Activated naive CD8-positive, alpha-beta T cell treated with anti-CD3 and anti-CD28 coated beads for 36 hours (primary cell): ENCODE results near the gene GRIN1. TPM values are rescaled to one million over a fixed set of nuclear protein-coding genes. Genes with fewer than 3 reads are reported as not detected.

Source experiments
- DNase-seq: peaks from one replicate; pipeline ENCODE4 v3.0.0; 2021
- H3K27ac Mint-ChIP-seq: one replicate; pipeline ENCODE4 v1.8.0; 2022; ENCODE audit warnings: mild to moderate bottlenecking, moderate library complexity, mixed read lengths
- H3K27me3 Mint-ChIP-seq: one replicate; pipeline ENCODE4 v1.8.0; 2022; ENCODE audit warnings: mild to moderate bottlenecking, mixed read lengths
- H3K36me3 Mint-ChIP-seq: one replicate; pipeline ENCODE4 v1.8.0; 2021; ENCODE audit warnings: mild to moderate bottlenecking, mixed read lengths
- H3K4me1 Mint-ChIP-seq: one replicate; pipeline ENCODE4 v1.8.0; 2021; ENCODE audit warnings: mixed read lengths
- H3K4me3 Mint-ChIP-seq: one replicate; pipeline ENCODE4 v1.8.0; 2022; ENCODE audit warnings: mild to moderate bottlenecking, moderate library complexity, mixed read lengths
- H3K9me3 Mint-ChIP-seq: one replicate; pipeline ENCODE4 v1.8.0; 2022; ENCODE audit warnings: mixed read lengths
- total RNA-seq, 2 experiments: library from RNA; stranded (reverse); gene quantifications; one replicate each; pipeline ENCODE4 v1.2.3, GENCODE V29; 2021

GRIN1 gene
- total RNA-seq, 2 experiments from 2014 or later: not detected

DNA sequence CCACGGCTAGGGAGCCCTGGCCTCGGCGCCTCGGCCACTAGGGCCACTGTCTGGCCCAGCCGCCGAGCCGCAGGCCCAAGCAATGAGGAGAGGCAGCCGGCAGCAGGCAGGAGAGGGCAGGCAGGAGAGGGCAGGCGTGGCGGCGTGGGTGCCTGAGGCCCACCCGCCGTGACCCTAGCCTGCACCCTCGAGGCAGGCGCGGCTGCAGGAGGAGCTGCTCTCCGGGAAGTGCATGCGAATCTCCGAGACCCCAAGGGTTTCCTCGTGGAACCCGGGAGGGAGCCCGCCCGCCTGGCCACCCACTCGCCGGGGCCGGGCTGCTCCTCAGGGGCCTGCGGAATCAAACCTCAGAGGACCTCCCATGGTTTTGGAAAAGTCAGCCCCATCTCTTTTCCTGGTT lies 9.3 kb downstream of the GRIN1 start:
- Mint-ChIP-seq H3K4me1 (no peaks in the 10 kb centered on the region), H3K27ac (no peak overlapping the region), H3K36me3 (no peaks in the 10 kb centered on the region), H3K9me3 (no peaks in the 10 kb centered on the region), H3K4me3 (no peak overlapping the region), H3K27me3 (peaks cover 25% of the 10 kb centered on the region)
- DNase-seq: no peak

DNA sequence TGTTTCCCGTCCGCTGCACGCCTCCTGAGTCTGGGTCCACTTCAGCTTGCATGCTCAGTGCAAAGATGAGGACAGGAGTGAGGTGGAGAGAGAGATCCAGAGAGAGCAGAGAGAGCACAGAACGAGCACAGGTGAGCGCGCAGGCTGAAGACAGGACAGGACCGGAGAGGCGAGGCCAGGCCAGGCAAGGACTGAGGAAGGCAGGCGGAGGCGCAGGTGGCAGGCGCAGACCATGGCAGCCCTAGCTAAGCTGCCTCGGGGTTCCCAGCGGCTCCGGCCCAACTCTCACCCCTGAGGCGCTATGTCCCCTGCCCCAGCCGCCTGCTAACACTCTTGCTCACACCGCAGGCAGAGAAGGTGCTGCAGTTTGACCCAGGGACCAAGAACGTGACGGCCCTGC lies 9.7 kb downstream of the GRIN1 start:
- Mint-ChIP-seq H3K36me3 (no peaks in the 10 kb centered on the region), H3K27me3 (peaks cover 21% of the 10 kb centered on the region), H3K9me3 (no peaks in the 10 kb centered on the region), H3K4me3 (no peak overlapping the region), H3K27ac (no peak overlapping the region), H3K4me1 (no peaks in the 10 kb centered on the region)
- no peak for DNase-seq

DNA sequence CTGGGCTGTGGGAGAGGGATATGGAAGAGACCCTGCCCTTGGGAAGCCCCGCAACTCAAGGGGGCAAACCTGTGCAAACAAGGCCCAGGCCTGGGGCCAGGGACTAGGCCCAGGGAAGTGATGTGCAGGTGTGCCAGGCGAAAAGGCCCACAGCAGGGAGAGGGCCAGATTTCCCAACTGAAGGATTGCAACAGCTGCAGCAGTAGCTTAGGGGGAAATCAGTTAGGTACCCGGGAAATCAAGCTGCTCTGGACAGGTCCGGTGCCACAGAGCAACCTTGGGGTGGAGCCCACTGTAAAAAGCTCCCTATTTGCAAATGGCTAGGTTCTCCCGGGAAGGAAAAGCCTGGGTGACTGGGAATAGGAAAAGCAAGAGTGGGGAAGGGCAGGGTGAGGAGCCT lies 10.4 kb downstream of the GRIN1 start:
- no peaks in the 10 kb centered on the region for H3K4me1 Mint-ChIP-seq
- H3K36me3 Mint-ChIP-seq: no peaks in the 10 kb centered on the region
- H3K4me3 Mint-ChIP-seq: no peak overlapping the region
- DNase-seq: no peak
- H3K27me3 Mint-ChIP-seq: peaks cover 14% of the 10 kb centered on the region
- H3K27ac Mint-ChIP-seq: no peak overlapping the region
- no peaks in the 10 kb centered on the region for H3K9me3 Mint-ChIP-seq

DNA sequence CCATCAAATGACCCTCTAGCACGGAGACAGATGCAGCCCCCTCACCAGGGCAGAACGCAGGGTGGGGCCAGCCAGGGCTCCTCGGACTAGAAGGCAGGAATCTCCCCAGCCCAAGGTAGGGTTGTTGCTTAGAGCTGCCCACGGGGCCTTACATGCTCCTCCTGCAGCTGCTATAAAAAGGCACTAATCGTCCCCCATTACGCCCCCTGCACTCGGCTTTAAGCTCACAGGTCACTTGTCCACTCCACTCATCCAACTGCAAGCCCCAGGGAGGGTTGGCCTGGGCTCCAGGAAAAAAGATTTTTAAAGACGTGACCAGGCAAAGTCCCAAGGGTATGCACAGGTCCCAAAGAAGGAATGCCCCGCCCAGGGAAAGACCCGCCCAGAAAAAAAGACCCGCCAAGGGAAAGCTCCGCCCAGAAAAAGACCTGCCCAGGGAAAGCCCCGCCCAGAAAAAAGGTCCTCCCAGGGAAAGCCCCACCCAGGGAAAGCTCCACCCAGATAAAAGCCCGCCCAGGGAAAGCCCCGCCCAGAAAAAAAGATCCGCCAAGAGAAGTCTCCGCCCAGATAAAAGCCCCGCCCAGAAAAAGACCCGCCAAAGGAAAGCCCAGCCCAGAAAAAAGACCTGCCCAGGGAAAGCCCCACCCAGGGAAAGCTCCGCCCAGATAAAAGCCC lies 11.1 kb downstream of the GRIN1 start:
- Mint-ChIP-seq H3K9me3 (no peaks in the 10 kb centered on the region), H3K27me3 (peaks cover 12% of the 10 kb centered on the region), H3K4me1 (no peaks in the 10 kb centered on the region), H3K27ac (no peak overlapping the region), H3K36me3 (no peaks in the 10 kb centered on the region), H3K4me3 (no peak overlapping the region)
- DNase-seq: no peak

DNA sequence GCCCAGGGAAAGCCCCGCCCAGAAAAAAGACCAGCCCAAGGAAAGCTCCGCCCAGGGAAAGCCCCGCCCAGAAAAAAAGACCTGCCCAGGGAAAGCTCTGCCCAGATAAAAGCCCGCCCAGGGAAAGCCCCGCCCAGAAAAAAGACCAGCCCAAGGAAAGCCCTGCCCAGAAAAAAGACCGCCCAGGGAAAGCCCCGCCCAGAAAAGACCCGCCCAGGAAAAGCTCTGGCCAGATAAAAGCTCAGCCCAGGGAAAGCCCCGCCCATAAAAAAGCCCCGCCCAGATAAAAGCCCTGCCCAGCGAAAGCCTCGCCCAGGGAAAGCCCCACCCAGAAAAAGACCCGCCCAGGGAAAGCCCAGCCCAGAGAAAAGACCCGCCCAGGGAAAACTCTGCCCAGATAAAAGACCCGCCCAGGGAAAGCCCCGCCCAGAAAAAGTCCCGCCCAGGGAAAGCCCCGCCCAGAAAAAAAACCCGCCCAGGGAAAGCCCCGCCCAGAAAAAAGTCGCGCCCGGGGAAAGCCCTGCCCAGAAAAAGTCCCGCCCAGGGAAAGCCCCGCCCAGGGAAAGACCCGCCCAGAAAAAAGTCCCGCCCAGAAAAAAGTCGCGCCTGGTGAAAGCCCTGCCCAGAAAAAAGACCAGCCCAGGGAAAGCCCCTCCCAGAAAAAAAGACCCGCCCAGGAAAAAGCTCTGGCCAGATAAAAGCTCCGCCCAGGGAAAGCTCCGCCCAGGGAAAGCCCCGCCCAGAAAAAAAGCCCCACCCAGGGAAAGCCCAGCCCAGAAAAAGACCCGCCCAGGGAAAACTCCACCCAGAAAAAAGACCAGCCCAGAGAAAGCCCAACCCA lies 11.9 kb downstream of the GRIN1 start:
- no peaks in the 10 kb centered on the region for H3K9me3 Mint-ChIP-seq
- H3K4me1 Mint-ChIP-seq: no peaks in the 10 kb centered on the region
- H3K36me3 Mint-ChIP-seq: no peaks in the 10 kb centered on the region
- DNase-seq: peak; percentile 70
- H3K27ac Mint-ChIP-seq: peak overlapping the region; percentile 70
- H3K27me3 Mint-ChIP-seq: peaks cover 17% of the 10 kb centered on the region
- H3K4me3 Mint-ChIP-seq: no peak overlapping the region

DNA sequence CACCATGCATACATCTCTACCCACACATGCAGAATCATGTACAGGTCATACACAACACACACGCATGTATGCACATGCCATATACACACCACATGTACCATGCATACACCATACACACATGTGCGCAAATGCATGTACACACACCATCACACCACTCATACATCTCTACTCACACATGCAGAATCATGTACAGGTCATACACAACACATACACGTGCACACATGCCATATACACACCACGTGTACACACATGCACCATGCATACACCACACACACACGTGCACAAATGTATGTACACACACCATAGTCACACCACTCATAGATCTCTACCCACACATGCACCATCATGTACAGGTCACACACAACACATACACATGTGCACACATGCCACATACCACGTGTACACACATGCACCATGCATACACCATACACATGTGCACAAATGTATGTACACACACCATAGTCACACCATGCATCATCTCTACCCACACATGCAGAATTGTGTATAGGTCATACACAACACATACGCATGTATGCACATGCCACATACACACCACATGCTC lies 14.0 kb downstream of the GRIN1 start:
- Mint-ChIP-seq H3K27ac (no peak overlapping the region), H3K9me3 (no peaks in the 10 kb centered on the region), H3K4me3 (no peak overlapping the region), H3K27me3 (peaks cover 17% of the 10 kb centered on the region), H3K4me1 (no peaks in the 10 kb centered on the region), H3K36me3 (no peaks in the 10 kb centered on the region)
- DNase-seq: no peak

DNA sequence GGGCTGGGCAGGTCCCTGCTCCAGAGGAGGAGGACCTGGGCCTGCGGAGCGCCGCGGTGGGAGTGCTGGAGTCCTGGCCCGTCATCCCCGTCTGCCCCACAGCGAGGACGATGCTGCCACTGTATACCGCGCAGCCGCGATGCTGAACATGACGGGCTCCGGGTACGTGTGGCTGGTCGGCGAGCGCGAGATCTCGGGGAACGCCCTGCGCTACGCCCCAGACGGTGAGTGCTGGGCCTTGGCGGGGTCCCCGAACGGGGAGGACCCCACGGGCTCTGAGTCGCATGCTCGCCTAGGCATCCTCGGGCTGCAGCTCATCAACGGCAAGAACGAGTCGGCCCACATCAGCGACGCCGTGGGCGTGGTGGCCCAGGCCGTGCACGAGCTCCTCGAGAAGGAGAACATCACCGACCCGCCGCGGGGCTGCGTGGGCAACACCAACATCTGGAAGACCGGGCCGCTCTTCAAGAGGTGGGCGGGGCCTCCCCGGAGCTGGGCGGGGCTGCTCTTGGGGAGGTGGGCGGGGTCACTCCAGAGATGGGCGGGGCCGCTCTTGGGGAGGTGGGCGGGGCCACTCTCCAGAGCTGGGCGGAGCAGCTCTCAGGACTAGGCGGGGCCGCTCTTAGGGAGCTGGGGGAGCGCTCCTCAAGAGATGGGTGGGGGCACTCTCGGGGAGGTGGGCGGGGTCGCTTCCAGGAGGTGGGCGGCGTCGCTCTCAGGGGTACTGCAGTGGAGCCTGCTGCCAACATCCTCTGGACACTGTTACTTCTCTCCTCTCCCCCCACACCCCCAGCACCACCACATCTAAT lies 17.8 kb downstream of the GRIN1 start:
- DNase-seq: peak; percentile 66
- Mint-ChIP-seq H3K4me1 (peaks cover 13% of the 10 kb centered on the region), H3K27ac (no peak overlapping the region), H3K4me3 (peak overlapping the region; percentile 11), H3K9me3 (no peaks in the 10 kb centered on the region), H3K27me3 (peaks cover 55% of the 10 kb centered on the region), H3K36me3 (no peaks in the 10 kb centered on the region)

DNA sequence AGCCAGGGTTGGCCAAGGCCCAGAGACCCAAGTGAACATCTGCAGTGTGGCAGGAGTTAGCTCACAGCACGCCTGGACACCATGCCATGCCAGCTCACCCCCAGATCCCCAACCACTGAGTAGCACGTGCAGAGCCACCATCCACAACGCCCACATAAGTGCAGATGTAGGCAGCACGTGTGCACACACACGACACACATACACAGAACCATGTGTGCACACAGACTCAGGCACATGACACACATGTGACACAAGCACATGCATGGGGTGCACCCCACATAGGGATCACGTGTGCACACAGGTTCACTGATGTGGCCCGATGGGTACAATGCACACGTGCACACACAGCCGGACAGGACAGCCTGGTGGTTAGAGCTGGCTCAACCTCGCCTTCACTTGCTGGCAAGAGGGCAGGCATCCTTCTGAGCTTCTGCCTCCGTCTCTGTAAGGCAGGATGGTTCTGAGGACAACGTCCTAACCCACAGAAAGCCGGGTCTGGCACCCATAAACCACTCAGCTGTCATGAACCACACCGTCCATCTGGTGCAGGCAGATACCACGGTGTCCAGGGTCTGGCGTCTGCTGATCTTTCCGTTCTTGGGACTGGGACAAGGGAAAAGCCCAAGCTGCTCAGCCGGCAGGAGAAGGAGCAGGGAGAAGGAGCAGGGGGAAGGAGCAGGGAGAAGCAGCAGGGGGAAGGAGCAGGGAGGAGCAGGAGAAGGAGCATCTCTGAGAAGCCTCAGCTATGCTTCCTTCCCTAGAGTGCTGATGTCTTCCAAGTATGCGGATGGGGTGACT lies 18.9 kb downstream of the GRIN1 start:
- peaks cover 59% of the 10 kb centered on the region for H3K27me3 Mint-ChIP-seq

DNA sequence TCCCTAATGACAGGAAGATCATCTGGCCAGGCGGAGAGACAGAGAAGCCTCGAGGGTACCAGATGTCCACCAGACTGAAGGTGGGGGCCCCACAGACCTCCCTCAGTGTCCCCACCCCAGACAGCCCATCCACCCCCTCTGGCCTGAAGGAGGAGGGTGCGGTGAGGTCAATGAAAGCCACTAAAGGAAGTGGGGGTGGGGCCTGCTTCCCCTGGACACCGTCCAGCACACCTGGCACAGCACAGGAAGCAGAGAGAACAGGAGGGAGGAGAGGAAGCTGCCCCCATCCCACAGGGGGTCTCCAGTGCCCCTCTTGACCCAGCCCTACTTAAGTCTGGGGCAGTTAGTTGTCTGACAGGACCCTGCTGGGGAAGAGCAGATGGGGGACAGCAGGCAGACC lies 19.7 kb downstream of the GRIN1 start:
- Mint-ChIP-seq H3K27ac (no peak overlapping the region), H3K27me3 (peaks cover 66% of the 10 kb centered on the region), H3K4me3 (no peak overlapping the region), H3K36me3 (no peaks in the 10 kb centered on the region), H3K9me3 (no peaks in the 10 kb centered on the region), H3K4me1 (peaks cover 13% of the 10 kb centered on the region)
- DNase-seq: no peak

More for the DNA sequence above, 18.9 kb downstream of the GRIN1 start:
- Mint-ChIP-seq H3K4me3 (no peak overlapping the region), H3K4me1 (peaks cover 13% of the 10 kb centered on the region), H3K36me3 (no peaks in the 10 kb centered on the region), H3K9me3 (no peaks in the 10 kb centered on the region), H3K27ac (no peak overlapping the region)
- DNase-seq: no peak

DNA sequence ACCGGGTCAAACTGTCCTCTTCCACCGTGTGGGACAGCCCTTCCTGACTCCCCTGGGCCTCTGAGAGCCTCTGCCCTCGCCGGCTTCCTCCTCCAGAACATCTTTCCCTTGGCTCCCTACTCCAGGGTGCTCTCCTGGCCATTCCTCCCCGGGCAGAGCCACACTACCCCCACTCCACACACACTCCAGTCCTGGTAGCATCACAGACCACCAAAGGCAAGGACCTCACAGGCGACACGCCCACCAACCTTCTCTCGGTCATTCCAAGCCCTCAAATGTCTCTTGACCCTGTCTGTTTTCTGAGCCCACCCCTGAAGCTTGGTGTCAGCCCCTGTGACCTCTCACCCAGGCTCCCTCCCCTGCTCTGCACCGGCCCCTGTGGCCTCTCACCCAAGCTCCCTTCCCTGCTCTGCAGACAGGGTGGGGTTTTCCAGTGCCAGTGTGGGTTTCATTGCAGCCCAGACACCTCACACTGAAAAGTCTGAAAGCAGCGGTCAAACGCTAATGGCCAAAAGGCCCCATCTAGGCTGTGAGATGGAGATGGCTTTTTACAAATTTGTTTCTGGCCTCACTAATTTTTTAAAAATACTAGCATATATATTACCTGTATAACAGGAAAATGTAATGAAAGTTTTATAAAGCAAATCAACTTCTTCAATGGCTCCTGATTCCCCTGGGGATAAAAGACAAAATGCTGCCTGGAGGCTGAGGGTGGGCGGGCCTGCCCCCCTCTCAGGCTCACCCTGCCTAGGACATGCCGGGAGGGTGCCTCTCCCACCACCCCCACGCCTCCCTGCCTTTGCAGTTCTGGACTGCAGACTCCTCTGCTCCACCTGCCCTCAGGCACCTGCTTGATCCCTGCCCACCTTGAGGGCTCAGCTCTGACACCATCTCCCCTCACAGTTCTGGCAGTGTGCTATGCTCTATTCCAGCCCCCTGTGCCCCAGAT lies 20.4 kb downstream of the GRIN1 start:
- no peak overlapping the region for H3K27ac Mint-ChIP-seq
- H3K4me1 Mint-ChIP-seq: peaks cover 13% of the 10 kb centered on the region
- no peaks in the 10 kb centered on the region for H3K36me3 Mint-ChIP-seq
- no peak overlapping the region for H3K4me3 Mint-ChIP-seq
- peaks cover 70% of the 10 kb centered on the region for H3K27me3 Mint-ChIP-seq
- no peaks in the 10 kb centered on the region for H3K9me3 Mint-ChIP-seq
- DNase-seq: no peak

DNA sequence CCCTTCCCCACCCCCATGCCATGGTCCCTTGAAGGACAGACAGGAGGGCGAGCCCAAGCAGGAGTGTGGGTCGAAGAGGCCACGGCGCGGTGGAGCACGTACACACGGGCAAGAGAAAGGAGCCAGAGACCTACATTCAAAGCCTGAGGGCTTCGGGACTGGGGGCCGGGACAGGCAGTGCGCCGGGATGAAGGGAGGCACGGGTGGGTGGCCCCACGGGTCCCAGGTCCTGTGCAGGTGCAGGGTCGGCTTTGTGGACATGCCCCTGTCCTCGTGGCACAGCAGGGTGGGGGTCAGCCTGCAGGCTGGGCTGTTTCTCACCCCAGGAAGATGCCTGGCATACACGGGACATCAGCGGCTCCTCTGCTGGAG lies 21.1 kb downstream of the GRIN1 start:
- no peak overlapping the region for H3K27ac Mint-ChIP-seq
- H3K27me3 Mint-ChIP-seq: peaks cover 75% of the 10 kb centered on the region
- no peak for DNase-seq
- peaks cover 13% of the 10 kb centered on the region for H3K4me1 Mint-ChIP-seq
- no peaks in the 10 kb centered on the region for H3K9me3 Mint-ChIP-seq
- no peaks in the 10 kb centered on the region for H3K36me3 Mint-ChIP-seq
- H3K4me3 Mint-ChIP-seq: no peak overlapping the region

DNA sequence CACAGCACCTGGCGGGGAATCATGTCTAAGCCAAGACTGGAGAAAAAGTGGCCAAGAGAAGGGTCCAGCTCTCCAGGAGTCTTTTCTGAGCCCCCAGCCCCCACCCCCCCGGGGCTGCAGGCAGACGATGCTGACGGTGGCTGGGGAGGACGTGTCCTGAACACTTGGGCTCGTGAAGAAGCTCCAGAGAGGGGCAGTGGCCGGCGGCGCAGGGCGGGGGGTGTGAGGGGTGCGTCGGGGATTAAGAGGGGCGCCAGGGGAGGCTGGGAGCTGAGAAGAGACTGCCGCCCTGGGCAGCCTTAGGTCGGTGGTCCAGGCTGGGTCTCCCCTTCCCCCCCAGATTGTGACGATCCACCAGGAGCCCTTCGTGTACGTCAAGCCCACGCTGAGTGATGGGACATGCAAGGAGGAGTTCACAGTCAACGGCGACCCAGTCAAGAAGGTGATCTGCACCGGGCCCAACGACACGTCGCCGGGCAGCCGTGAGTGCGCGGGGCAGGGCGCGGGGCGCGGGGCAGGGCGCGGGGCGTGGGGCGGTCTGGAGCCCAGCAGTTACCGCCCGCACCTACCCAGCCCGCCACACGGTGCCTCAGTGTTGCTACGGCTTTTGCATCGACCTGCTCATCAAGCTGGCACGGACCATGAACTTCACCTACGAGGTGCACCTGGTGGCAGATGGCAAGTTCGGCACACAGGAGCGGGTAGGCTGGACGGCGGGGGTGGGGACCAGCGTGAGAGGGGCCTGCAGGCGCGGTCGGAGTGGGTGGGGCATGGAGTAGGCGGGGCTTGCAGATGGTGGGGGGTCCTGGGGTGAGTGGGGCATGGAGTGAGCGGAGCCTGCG lies 22.0 kb downstream of the GRIN1 start:
- no peaks in the 10 kb centered on the region for H3K9me3 Mint-ChIP-seq
- peaks cover 13% of the 10 kb centered on the region for H3K4me1 Mint-ChIP-seq
- no peak overlapping the region for H3K4me3 Mint-ChIP-seq
- DNase-seq: no peak
- peaks cover 76% of the 10 kb centered on the region for H3K27me3 Mint-ChIP-seq
- H3K36me3 Mint-ChIP-seq: no peaks in the 10 kb centered on the region
- no peak overlapping the region for H3K27ac Mint-ChIP-seq
